ENCODE measurements around the gene COL4A1. TPM values are rescaled to one million over a fixed set of nuclear protein-coding genes. Genes with fewer than 3 reads are reported as not detected.

The COL4A1 gene
- total RNA-seq, result 65.2 TPM

DNA sequence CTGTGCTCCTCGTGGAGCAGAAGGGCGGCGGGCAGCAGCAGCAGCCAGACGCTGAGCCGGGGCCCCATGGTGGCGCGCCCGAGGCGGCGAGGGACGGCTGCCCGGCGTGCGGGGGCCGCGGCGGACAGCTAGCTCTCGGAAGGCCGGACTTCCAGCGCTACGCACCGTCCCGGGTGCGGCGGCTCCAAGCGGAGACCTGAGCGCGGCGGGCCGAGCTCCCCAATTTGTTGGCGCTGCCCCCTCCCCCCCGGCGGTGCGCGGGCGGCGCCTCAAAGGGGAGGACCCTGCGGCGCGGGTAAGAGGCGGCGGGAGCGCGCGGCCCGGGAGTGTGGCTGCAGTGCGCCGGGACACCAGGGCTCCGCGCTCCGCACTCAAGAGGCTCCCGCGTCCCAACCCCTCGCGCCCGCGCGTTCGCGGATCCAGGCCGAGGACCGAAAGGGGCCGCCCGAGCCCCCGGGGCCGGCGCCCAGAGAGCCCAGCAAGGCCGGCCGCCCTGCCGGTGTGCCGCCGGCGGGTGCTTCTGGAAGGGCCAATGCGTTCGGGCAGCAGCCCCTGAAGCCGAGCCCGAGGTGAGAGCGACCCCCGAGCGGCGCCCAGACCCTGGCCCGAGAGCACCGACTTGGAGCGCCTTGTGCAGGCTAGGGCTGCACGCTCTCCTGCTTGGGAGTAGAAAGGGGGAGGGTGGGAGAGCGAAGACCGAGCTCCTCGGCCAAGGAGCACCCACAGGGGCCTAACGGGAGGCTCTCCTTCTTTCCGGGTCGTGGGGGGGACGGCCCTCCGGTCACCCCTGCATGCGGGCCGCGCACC, at the start of gene COL4A1, which contains the start of gene COL4A2:
Gene COL4A1, minus strand, starts transcription at position 198 of the 807 bp plus-strand sequence. Its CDS starts 130 bp downstream, at position 68.
Gene COL4A2, plus strand, starts transcription at position 325 of the 807 bp plus-strand sequence. CDS start 620 bp downstream, outside the sequence.
- no peak for FAIRE-seq
- DNase-seq (ENCODE audit: low spot score in 2 of 2), result peak; percentile 48 to 50

DNA sequence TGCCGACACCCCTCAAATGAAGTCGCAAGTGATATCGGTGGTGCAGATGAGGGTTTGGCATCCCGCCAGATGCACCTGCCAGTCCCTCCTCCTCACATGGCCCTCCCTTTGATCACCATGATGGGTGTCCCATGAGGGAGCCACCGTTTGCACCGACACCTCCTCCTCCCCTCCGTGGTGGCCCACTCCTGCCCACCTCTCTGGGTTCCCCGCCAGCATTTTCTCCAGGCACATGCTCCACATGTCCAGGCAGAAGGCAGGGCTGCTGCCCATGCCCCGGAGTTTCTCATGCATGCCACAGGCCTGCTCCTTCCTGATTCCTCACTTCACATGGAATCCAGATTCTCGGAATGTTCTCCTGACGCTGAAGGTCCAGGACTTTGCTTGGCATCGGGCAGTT, 49.4 kb upstream of the COL4A1 start:
- FAIRE-seq (no peak), DNase-seq (ENCODE audit: low spot score in 2 of 2) (no peak)

DNA sequence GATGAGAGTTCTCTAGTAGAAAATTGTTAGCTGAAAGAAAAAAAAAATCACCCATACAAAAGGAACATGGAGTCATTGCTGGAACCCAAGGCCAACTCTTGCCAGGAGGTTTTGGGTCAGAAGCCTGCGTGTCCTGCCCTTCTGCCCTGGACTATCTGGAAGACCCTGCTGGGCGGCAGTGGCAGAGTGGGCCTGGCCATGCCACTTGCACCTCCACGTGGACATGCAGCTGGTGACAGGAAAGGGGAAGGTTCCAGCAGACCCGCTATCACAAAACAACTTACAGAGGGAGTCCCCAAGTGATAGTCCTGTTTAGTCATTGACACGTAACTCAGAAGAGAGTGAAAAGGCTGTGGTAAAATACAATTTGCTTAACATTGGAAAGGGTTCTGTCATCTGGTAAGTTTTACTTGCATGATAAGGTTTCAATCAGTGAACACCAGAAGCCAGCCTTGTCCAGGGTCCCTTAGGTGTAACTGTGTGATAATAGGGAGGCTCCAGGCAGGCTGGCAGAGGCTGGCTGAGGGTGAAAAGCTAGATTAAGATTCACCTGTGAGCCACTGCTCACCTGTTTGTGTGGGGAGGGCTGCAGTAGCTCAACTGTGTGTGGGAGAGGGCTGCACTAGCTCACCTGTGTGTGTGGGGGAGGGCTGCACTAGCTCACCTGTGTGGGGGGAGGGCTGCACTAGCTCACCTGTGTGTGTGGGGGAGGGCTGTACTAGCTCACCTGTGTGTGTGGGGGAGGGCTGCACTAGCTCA, 47.9 kb upstream of the COL4A1 start:
- DNase-seq (ENCODE audit: low spot score in 2 of 2) (no peak), FAIRE-seq (no peak)

DNA sequence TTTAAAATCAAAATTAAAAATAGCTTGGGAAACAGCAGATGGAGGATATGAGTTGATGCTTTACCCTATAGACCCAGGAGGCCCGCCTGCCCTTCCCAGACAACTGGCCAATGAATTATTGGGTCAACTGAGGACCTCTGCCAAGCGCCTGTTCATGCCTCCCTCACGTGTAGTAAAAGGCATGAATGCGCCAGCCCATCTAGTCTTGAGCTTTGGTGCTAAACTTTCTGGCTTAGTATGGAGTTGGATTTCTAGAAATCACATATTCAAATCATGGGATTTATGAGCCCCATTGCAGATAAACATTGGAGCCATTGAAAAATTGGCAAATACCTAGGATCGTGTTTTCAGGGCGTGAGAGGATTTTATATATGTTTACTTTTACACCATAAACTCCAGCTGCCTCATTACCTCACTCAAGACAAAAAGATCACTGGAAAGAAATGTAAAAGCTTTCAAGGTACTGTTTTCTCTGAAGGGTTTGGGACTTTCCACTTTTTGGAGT, 47.2 kb upstream of the COL4A1 start:
- DNase-seq (ENCODE audit: low spot score in 2 of 2) (no peak), FAIRE-seq (no peak)

GRCh38 chr13:110353339-110353977, 46.5 kb upstream of the COL4A1 start:
- no peak for FAIRE-seq

GRCh38 chr13:110352735-110353134, 45.8 kb upstream of the COL4A1 start:
- DNase-seq (ENCODE audit: low spot score in 2 of 2) (no peak), FAIRE-seq (no peak)

More at GRCh38 chr13:110353339-110353977, 46.5 kb upstream of the COL4A1 start:
- no peak for DNase-seq (ENCODE audit: low spot score in 2 of 2)

DNA sequence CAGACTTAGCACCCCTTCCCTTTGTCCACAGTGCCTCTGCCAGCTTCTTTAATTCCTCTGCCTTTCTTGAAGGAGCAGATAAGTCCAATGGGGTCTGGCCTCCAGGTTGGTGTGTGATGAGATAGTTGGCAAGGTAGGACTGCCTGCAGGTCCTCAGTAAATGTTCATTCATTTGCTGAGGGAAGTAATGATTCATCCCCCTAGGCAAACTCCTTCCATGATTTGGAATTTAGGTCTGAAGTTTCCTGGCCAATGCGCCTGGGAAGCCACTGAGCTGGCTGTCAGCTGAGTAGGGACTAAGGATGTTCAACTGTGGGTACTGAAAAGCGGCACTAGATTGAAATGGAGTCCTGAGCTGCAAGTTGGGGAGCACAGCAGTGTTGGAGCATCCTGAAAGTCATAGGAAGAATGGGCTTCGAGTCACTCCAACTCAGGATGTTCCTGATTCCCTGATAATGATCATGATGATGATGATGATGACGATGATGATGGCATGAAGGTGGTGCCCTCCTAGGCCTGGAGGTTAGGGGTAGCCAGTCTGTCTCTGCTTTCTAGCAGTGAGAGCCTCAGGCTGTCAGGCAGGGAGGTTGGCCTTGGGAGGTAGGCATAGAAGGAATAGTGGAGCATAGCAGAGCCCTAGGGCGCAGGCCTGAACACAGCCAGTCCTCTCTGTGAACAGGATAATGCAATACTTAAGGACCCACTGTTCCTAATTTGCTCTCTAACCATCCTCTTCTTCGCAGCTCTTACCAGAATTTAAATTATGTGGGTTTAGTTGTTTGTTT, 44.9 kb upstream of the COL4A1 start:
- FAIRE-seq, result no peak
- DNase-seq (ENCODE audit: low spot score in 2 of 2), result no peak

GRCh38 chr13:110350509-110350908, 43.6 kb upstream of the COL4A1 start:
- DNase-seq (ENCODE audit: low spot score in 2 of 2) (no peak), FAIRE-seq (no peak)

GRCh38 chr13:110350049-110350448, 43.1 kb upstream of the COL4A1 start:
- FAIRE-seq (no peak), DNase-seq (ENCODE audit: low spot score in 2 of 2) (no peak)

- DNase-seq (ENCODE audit: low spot score in 2 of 2), result no peak
- FAIRE-seq, result no peak
Measured at GRCh38 chr13:110349239-110349638, 42.3 kb upstream of the COL4A1 start.

DNA sequence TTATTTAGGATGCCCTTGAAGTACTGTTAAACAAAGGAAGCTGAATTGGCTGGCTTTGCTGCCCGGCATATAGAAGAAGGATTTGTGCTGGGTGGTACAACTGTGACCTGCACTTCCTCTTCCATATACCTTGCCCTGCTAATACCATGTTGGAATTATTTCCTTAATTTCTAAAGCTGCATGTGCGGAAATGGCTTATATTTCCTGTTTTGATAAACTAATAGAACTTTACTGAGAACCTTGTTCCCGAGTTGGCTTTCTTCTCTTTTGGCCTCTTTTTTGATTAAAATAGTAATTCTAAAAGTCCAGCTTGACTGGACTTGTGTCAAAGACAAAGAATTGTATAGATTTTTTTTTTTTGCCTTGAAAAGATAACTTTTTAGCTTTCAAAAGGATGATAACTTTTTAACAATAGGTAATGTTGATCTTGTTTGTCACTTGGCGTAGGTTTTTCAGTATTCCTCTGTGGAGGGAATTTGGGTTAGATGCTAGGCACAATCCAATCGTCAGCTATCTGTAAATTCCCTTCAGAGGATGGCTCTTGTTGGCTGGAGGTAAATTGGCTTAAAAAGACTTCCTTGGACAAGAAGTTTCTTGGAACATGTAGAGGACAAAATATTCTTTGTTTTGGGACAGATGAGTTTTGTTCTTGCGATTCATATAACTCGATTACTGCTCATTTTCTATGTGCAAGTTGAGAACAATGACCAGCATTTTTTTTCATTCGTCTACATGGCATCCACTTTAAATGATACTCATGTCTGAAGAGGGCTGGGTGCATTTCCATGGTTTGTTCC, 41.5 kb upstream of the COL4A1 start:
- no peak for DNase-seq (ENCODE audit: low spot score in 2 of 2)
- FAIRE-seq, result no peak

DNA sequence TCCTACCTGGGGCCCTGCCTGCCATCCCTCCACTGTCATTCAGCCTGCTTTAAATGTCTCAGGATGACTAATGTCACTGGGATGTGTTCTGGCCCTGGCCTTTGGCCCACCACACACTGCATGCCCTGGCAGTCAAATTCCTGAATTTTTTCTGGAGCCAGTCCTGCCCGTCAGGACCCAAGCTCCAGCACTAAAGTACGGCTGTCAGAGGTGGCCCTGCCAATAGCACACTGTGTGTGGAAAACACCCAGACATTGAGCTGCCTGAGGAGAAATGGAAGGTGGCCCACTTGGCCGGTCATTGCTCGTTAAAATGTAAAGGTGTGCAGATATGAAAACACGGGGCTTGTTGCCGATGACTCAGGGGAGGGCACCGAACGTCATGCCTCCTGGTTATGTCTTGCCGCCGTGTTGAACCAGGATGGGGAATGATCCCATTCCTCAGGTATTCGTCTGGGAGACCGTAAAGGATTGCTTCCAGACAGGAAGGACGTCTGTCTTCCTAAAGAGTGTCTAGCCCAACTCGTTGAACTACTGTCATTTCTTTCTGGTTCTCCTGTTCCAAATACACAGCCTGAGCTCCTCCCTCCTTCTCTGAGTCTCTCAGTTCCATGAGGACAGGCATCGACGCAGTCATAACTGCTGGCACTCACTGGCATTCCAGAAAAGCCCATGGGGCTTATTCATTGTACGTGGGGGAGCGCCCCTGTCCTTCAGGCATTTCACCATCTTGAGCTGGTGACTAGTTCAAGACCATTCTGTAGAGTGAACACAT, 40.8 kb upstream of the COL4A1 start:
- FAIRE-seq (no peak), DNase-seq (ENCODE audit: low spot score in 2 of 2) (no peak)

DNA sequence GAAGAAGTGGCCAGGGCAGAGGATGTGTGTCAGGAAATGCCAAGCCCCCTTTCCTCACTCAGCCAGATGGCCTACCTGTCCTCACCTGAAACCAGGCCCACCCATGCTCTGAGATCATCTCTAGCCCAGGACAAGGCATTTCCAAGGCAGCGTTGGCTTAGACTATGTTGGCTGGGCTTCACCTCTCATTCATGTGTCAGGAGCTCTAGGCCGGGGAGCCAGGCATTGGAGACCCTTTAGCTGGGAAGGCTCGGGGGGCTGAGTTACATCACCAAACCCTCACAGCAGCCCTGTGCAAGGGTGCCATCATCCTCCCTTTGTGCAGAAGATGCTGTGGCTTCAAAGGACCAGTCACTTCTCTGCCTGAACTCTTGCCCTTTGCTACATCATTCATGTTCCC, 40.1 kb upstream of the COL4A1 start:
- FAIRE-seq, result no peak
- no peak for DNase-seq (ENCODE audit: low spot score in 2 of 2)

GRCh38 chr13:110346661-110347067, 39.7 kb upstream of the COL4A1 start:
- DNase-seq (ENCODE audit: low spot score in 2 of 2) (no peak), FAIRE-seq (no peak)

- FAIRE-seq (no peak), DNase-seq (ENCODE audit: low spot score in 2 of 2) (no peak)
Measured at GRCh38 chr13:110345701-110346100, 38.7 kb upstream of the COL4A1 start.

DNA sequence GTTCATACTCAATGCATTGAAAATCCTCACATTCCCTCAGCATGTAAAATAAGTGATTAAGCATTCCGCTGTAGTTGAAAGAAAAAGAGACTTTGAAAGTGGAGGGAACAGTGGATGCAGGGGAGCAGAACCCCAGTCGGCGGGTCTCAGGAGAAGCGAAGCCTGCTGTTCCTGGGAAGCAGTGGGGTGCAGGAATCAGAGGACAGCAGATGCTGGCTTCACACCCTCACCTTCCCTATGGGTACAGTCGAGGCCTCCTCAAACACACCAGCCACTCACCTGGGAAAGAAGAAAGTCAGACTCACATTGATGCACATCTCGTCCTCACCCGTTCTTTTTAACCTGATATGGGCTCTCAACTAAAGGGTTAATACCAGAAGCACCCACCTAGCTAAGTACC, 38.3 kb upstream of the COL4A1 start:
- DNase-seq (ENCODE audit: low spot score in 2 of 2) (no peak), FAIRE-seq (no peak)

DNA sequence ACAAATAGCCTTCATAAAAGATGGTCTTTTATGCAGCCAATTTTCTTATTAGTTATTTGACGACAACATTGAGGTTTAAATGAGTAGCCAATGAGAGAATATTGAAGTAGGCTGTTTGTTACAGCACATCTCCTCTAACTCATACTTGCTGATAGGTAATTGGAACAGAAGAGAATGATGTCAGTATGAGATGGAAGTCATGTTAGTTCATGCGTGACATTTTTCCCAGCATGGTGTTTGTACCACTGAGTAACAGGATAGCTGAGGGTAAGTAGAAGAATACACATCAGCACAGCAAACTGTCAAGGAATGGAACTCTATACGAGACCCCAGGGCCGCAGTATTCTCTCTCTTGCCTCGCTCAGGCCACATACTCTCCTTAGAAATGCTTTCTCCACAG, 37.4 kb upstream of the COL4A1 start:
- FAIRE-seq, result no peak
- no peak for DNase-seq (ENCODE audit: low spot score in 2 of 2)

DNA sequence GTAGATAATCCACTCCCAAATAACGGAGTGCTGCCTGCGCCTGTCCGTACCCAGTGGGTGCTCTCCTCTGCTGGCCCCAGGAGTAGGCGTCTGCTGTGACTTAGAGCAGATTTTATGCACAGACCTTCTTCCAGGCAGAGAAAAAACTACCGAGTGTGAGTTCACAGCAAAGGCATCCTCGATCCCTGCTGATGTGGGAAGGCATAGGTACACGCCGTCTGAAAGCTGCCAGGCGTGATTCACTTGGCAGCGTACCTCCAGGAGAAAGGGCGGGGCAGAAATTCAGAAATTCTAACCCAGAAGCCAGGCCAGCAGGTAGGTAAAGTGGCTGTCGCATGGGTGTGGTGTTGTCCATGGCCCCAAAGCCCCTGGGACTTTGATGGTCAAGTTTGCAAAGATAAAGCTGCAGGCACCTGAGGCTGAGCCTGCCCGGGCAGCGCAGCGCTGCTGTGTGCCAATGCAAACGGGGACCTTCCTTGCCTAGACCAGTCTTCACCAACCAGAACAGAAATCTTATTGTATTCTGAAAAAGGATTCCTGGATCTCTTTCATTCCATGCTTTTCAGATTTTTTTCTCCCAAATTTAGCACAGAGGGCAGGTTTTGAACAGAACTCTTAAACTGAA, 36.4 kb upstream of the COL4A1 start:
- DNase-seq (ENCODE audit: low spot score in 2 of 2) (no peak), FAIRE-seq (no peak)
